ENCODE results near the gene KRTAP10-12.

GRCh38 chr21:44714905-44715304 is 17.9 kb downstream of the KRTAP10-12 start:
- TF ChIP-seq, protein P1, sequence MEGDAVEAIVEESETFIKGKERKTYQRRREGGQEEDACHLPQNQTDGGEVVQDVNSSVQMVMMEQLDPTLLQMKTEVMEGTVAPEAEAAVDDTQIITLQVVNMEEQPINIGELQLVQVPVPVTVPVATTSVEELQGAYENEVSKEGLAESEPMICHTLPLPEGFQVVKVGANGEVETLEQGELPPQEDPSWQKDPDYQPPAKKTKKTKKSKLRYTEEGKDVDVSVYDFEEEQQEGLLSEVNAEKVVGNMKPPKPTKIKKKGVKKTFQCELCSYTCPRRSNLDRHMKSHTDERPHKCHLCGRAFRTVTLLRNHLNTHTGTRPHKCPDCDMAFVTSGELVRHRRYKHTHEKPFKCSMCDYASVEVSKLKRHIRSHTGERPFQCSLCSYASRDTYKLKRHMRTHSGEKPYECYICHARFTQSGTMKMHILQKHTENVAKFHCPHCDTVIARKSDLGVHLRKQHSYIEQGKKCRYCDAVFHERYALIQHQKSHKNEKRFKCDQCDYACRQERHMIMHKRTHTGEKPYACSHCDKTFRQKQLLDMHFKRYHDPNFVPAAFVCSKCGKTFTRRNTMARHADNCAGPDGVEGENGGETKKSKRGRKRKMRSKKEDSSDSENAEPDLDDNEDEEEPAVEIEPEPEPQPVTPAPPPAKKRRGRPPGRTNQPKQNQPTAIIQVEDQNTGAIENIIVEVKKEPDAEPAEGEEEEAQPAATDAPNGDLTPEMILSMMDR (IDR thresholded peaks at IDR 0.05) = no peak
- no peak for TF ChIP-seq POLR2A (IDR thresholded peaks at IDR 0.05; ENCODE audit: low read depth)
- TF ChIP-seq EP300 (IDR thresholded peaks at IDR 0.05) = no peak
